Adipose tissue (tissue), 3 donors: Measurements from ENCODE around the gene GAS7. TPM values are rescaled to one million over a fixed set of nuclear protein-coding genes. Genes with fewer than 3 reads are reported as not detected.
A peak's percentile ranks its signal among the peaks of the same experiment; 100 is the strongest.

Experiments
- H3K27ac ChIP-seq: one replicate; pipeline ENCODE4 v1.5.1; 2013; ENCODE audit warnings: low read depth, low read length
- WGBS, 3 donors: extraction: QIAGEN DNeasy Blood & Tissue Kit; methylation state at CpG; one replicate each; pipeline ENCODE4 v1.1.7; 2013; 5-methylcytosine and 5-hydroxymethylcytosine counted together
- polyA plus RNA-seq, 3 donors: library from polyadenylated mRNA; stranded (reverse); fragments of 200-250 nt; gene quantifications; one replicate each; pipeline ENCODE4 v1.2.3, GENCODE V29; 2013
- donor health status: healthy with polysubstance abuse.
- donor health status: Bipolar disorder and iron deficiency.
- donor health status: healthy.

The GAS7 gene
- polyA plus RNA-seq, 3 donors, result 2.5 to 88.1 (median 16.4) TPM

DNA sequence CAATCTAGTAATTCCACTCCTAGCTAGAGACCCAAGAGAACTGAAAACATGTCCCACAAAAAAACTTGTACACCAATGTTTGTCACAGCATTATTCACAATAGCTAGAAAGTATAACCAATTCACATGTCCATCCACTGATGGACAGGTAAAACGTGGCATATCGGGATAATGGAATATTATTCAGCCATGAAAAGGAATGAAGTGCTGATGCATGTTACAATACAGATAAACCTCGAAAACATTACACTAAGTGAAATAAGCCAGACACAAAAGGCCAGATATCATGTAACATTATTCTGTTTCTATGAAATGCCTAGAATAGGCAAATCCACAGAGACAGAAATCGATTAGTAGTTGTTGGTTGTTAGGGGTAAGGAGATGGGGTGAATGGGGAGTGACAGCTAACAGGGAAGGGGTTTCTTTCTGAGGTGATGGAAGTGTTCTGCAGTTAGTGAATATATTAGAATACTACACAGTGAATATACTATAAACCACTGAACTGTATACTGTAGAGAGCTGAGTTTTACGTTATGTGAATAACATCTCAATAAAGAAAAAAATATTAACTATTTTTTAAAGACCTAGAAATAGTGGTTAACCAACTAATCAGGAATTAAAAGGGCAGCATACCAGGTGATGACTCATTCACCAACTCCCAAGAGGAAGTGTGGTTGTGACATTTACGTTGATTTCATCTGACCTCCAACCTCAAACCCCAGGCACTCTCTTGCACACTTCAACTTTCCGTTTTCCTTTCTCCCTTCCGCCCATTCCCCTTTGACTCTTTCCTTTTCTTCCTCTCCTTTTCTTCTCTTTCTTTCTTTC lies 48.6 kb downstream of the GAS7 start:
- WGBS, 3 donors, result 56 to 74% (median 59%) methylated on average over 8 of the region's 8 CpGs

GRCh38 chr17:10147761-10148415 lies 50.5 kb downstream of the GAS7 start:
- H3K27ac ChIP-seq, result no peak overlapping the region
- WGBS, 3 donors, result 70 to 73% (median 72%) methylated on average over 8 of the region's 8 CpGs

More for the DNA sequence above, 48.6 kb downstream of the GAS7 start:
- H3K27ac ChIP-seq, result no peak overlapping the region

DNA sequence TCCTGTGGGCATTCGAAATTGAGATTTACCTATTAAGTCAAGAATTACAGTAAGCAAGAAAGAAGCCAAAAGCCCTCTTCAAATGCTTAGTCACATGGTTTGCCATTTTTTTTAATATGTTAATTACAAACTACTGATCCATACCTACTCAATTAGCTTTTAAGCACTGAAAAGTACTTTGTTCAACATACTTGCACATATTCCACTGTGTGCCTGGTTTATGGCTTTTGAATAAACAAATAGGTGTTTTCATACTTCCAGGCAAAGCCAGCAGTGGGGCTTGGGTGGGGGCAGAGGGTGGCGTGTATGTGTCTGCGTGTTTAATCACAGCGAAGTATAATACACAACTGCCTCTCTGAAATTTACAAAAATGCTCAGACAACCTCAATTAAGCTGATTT lies 51.4 kb downstream of the GAS7 start:
- 66 to 94% (median 88%) methylated on average over 4 of the region's 4 CpGs for WGBS, 3 donors
- H3K27ac ChIP-seq, result no peak overlapping the region

- no peak overlapping the region for H3K27ac ChIP-seq
- 44 to 65% (median 59%) methylated on average over 7 of the region's 7 CpGs for WGBS, 3 donors
Observed at GRCh38 chr17:10144982-10145381, 53.4 kb downstream of the GAS7 start.

DNA sequence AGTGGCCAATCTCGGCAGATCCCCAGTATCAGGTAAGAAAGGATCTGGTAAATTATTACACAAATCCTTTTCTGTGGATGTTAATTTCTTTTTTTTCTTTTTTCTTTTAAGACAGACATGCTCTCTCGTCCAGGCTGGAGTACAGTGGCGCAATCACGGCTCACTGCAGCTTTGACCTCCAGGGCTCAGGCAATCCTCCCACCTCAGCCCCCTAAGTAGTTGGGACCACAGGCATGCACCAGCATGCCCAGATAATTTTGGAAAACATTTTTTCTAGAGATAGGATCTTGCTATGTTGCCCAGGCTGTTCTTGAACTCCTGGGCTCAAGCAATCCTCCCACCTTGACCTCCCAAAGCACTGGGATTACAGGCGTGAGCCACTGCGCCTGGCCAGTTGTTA lies 54.0 kb downstream of the GAS7 start:
- 76 to 87% (median 87%) methylated on average over 6 of the region's 6 CpGs for WGBS, 3 donors

DNA sequence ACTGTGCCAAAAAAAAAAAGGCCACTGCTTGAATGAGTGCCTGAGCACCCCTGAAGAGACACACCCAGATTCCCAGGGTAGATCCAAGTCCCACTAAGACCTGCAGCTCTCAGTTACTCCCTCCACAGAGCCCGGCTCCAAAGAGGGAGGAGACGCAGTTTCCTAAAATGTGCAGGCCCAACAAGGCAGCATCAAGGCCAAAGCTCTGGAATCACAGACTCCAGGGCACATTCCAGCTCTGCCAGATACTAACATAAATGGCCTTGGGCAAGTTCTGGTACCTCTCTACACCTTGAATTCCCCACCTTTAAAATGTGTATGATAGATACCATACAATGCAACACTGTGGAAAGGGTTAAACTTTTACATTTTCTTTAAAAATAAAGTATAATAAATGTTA lies 57.0 kb downstream of the GAS7 start:
- no peak overlapping the region for H3K27ac ChIP-seq

More for the DNA sequence above, 54.0 kb downstream of the GAS7 start:
- no peak overlapping the region for H3K27ac ChIP-seq

DNA sequence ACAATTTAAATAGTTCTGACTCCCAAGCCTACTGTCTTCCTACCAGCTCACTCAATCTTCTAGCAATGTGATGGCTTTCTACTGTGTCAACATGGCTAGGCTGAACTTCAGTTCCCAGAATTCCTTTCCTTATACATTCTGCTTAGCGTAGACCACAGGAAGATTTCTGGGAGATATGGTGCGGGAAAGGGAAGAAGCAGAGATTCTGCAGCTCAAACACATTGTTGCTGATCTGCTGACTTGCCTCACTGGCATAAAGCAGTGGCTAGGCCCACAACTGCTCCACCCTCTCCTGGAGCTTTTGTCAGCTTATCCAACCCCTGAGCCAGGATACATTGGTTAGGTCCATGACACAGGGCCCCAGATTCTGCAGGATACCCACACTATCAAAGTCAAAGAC lies 58.8 kb downstream of the GAS7 start:
- 73 to 81% (median 80%) methylated on average over 2 of the region's 2 CpGs for WGBS, 3 donors
- no peak overlapping the region for H3K27ac ChIP-seq

More for the DNA sequence above, 57.0 kb downstream of the GAS7 start:
- WGBS, 3 donors, result 89 to 95% (median 94%) methylated on average over 2 of the region's 2 CpGs

GRCh38 chr17:10136258-10136981 lies 62.0 kb downstream of the GAS7 start:
- H3K27ac ChIP-seq, result no peak overlapping the region
- WGBS, 3 donors, result 61 to 68% (median 65%) methylated on average over 15 of the region's 15 CpGs

DNA sequence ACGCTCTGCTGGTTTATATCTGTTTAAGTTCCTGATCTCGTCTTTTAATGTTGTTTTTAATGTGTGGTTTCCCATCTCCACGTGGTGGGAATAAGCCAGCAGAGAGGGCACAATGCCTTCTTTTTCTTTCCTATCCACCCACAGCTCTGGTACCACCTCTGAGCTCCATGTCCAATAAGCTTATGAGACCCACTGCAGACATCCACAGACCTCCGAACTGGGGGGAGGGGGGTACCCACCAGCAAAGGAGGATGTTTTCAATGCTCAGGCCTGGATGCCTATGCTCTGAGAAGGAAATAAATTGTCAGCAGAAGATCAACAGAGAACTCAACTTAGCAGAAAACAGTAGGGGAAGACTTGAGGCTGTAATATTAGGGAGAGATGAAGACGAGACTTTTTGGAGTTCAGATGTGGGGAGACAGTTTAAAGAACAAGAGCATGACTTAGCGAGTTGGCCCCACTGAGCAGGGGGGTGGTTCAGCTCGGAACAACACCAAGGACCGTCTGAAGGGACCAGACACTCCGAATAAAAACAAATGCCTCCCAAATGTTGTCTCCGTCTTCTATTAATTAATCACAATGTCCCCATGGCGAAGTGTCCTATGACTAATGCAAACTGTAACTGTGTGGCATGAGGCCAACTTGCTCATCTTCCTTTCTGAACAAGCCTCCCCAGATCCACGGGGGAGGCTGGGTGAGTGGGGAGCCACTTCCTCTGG lies 62.7 kb downstream of the GAS7 start:
- WGBS, 3 donors, result 32 to 52% (median 35%) methylated on average over 12 of the region's 12 CpGs

GRCh38 chr17:10130677-10131076 lies 67.7 kb downstream of the GAS7 start:
- no peak overlapping the region for H3K27ac ChIP-seq
- 62 to 68% (median 64%) methylated on average over 5 of the region's 5 CpGs for WGBS, 3 donors

More for the DNA sequence above, 62.7 kb downstream of the GAS7 start:
- no peak overlapping the region for H3K27ac ChIP-seq

DNA sequence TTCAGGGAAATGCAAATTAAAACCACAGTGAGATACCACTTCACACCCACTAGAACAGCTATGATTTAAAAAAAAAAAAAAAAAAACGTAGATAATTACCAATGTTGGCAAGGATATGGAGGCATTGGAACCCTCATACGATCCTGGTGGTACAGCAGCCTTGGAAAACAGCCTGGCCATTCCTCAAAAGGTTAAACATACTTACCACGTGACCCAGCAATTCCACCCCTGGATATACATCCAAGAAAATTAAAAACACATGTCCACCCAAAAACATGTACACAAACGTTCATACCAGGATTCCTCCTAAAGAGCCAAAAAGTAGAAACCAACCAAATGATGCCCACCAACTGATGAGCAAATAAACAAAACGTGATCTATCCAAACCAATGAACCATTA lies 68.1 kb downstream of the GAS7 start:
- 51 to 64% (median 63%) methylated on average over 5 of the region's 5 CpGs for WGBS, 3 donors
- no peak overlapping the region for H3K27ac ChIP-seq

DNA sequence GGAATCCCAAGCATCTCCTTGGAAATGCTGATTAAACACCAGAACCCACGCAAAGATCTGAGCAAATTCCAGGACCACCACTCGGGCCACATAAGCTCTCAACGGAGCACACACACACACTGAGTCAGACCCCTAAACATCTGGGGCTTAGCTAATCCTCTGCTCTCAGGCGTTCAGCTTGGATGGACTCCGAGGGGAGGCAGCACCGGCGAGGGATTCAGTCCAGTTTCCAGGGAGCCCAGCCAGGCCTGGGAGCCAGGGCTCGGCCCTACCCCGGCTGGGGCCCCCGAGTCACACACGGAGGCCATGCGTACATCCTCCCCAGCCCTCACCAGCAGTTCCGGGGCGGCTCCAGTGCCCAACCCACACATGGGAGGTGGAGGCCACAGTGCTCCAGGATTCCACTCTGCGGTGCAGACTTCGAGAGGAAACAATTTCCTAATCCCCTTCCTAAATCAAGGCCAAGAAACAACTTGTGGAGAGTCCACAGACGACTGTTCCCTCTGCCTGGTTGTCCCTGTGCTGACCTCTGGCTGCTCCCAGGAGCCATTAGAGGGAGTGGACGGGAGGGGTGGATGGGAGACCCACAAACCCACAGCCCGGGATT lies 70.5 kb downstream of the GAS7 start:
- WGBS, 3 donors, result 25 to 38% (median 29%) methylated on average over 19 of the region's 19 CpGs
- H3K27ac ChIP-seq, result peak overlapping the region; percentile 15

DNA sequence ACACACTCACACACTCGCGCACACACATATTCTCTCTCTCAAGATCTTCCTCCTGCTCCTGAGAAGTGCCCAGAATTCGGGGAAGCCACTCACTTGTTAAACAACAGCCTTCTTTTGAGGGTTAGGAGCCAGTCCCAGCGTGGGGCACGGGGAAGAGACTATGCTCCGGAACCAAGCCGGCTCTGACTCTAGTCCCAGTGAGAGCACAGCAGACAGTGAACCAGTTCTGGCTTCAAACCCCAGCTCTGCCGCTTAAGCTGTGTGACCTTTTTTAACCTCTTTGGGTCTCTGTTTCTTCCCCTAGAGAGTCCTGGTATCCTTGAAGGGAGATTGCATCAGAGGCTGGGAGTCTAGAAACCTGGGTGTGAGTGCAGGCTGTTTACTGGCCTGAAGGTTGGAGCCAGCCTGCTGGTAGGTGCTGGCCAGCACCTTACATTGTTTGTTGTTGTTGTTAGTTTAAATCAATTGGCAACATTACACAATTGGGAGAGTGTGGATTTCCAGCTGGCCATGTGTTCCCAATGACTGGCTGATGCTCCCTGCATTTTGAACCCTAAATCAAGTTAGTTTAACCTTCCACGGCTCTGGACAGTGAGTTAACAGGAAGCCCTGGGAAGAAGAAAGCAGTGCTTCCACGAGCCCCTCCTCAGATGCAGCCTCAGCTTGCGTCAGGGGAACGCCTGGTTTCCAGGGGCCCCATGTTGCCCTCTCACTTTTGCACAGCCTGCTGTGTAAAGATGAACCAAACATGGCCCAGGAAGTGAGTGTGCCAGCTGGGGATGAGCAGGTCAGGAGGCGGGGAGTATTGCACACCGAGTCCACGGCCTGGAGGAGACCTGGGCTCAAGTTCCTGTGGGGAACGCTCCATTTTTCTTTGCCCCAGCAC lies 71.5 kb downstream of the GAS7 start:
- H3K27ac ChIP-seq, result peak overlapping the region; percentile 41
- whole genome bisulfite sequencing, 3 donors, result 31 to 48% (median 42%) methylated on average over 16 of the region's 16 CpGs

DNA sequence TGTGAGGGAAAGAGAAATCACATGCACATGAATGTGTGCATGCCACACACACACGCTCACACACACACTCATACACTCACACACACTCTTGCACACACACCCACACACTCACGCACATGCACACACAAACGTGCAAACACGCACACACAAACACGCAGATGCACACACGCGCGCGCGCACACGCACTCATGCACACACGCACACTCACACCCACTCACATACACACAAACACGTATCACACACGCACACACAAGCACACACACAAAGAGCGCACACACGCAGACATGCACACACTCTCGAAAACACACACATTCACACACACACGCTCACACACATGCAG lies 72.2 kb downstream of the GAS7 start:
- H3K27ac ChIP-seq, result no peak overlapping the region
- WGBS, 3 donors, result 49 to 74% (median 73%) methylated on average over 18 of the region's 18 CpGs

DNA sequence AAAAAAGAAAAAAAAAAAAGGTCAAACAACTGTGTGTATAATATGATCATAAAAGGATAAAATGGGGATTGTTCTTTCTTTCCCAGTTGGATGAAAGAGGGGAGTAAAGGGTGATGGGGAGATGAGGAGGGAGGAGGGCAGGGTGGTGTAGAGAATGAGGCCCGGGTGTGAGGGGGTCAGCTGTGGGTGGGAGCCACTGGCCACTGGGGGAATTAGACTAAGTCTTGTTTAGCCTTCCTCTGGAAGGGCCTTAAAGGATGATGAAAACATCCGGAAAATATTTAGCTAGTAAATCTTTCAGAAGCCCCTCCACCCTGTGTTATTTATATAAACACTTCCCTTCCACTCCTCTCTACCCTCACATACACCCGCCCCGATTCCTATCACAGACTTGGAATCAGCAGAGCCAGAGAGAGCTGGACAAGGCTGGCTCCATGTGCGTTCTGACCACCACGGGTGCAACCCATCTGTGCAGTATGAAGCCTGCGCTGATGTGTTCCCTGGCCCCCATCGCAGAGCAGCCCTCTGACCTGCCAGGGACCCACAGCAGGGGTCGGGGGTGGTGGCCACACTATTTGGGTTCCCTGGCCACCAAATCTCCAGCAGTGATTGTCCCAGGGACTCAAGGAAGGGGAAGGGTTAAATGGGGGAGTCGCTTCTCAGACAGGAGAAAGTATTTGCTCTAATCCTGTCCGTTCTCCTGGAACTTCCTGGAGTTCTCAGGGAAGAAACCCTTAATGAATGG lies 72.7 kb downstream of the GAS7 start:
- no peak overlapping the region for H3K27ac ChIP-seq
- WGBS, 3 donors, result 44 to 51% (median 46%) methylated on average over 11 of the region's 11 CpGs

DNA sequence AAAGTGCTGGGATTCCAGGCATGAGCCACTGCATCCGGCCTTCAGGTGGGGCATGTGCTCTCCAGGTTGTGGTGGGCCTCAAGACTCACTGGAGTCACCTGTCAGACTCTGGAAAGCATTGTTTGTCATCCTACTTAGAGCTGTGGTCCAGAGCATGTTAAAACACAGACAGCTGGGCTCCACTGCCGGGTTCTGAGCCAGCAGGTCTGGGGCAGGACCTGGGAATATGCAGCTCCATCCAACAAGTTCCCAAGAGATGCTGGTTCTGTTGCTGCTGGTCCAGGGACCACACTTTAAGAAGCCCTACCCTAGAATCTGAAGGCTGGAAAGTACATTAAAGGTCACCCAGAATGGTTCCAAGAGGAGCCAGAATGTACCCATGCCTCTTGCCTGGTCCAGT lies 75.3 kb downstream of the GAS7 start:
- H3K27ac ChIP-seq, result no peak overlapping the region
- WGBS, 3 donors, result 67 to 81% (median 81%) methylated on average over 2 of the region's 2 CpGs
